Stimulated activated CD4-positive, alpha-beta T cell treated with anti-CD3 and anti-CD28 coated beads, Interleukin-15, amount 100 ng/mL, for 1 hour (primary cell): ENCODE measurements around the gene GPX4.

Experiments used
- DNase-seq, 2 donors: peaks; one replicate each; pipeline ENCODE4 v3.0.0-alpha.2; 2020; ENCODE audit warnings: low read depth in 1 of 2, low spot score in 1 of 2

GPX4 gene, protein sequence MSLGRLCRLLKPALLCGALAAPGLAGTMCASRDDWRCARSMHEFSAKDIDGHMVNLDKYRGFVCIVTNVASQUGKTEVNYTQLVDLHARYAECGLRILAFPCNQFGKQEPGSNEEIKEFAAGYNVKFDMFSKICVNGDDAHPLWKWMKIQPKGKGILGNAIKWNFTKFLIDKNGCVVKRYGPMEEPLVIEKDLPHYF

DNA sequence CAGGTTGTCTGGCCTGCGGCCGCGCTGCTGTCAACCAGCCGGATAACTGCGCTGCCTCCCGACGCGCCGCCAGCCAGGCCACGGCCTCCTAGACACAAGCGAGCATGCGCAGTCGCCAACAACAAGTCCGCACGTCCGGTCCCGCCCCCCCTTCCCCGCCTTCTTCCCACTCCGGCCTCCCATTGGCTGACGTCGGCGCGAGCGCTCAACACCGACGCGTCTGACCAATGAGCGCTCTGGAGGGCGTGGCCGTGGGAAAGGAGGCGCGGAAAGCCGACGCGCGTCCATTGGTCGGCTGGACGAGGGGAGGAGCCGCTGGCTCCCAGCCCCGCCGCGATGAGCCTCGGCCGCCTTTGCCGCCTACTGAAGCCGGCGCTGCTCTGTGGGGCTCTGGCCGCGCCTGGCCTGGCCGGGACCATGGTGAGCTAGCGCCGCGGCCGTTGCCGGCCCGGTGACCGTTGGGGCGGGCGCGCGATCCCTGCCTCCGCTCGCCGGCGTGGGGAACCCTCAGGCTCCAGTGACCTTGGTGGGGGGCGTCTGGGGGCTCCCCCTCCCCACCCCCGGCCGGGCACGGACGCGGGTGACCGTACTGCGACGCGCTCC, at the start of gene GPX4:
TSS of gene GPX4 (plus strand) at position 287 of the 603 bp plus-strand sequence. CDS start at position 337, 50 bp downstream.
- DNase-seq, result peak; percentile 97

DNA sequence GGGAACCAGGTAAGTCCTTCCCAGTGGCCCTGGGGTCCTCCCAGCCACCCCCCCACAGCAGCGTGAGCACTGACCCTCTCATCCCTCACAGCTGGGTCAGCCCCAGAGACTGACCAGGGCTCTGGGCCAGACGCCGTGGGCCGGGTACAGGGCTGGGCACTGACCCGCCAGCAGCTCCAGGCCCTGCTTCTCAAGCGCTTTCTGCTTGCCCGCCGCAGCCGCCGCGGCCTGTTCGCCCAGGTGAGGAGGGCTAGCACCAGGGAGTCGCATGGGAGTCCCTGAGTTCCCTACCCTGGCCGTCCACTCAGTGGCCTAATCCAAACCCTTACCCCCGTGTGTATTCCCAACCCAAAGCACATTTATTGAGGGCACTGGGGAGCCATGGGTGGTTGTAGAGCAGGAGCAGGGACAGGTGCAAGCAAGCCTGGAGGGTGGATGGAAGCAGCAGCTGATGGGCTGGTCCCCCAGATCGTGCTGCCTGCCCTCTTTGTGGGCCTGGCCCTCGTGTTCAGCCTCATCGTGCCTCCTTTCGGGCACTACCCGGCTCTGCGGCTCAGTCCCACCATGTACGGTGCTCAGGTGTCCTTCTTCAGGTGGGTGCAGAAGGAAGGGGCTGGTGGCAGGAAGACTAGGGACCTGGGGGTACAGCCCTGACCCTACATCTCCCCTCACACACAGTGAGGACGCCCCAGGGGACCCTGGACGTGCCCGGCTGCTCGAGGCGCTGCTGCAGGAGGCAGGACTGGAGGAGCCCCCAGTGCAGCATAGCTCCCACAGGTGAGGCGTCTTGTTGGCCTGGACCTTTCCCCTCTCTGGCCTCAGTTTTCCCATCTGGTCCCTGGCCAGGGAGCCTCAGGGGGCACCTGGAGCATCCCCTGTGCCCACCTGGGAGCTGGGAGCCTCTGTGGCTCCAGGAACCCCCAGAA, 49.4 kb upstream of the GPX4 start:
- no peak for DNase-seq

DNA sequence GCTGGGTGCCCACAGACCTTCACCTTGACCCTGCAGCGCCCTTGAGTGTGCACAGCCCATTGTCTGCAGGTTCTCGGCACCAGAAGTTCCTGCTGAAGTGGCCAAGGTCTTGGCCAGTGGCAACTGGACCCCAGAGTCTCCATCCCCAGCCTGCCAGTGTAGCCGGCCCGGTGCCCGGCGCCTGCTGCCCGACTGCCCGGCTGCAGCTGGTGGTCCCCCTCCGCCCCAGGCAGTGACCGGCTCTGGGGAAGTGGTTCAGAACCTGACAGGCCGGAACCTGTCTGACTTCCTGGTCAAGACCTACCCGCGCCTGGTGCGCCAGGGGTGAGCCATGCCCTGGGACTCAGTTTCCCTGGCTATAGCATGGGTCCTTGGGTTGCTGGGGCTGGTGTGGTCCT, 48.8 kb upstream of the GPX4 start:
- no peak for DNase-seq

DNA sequence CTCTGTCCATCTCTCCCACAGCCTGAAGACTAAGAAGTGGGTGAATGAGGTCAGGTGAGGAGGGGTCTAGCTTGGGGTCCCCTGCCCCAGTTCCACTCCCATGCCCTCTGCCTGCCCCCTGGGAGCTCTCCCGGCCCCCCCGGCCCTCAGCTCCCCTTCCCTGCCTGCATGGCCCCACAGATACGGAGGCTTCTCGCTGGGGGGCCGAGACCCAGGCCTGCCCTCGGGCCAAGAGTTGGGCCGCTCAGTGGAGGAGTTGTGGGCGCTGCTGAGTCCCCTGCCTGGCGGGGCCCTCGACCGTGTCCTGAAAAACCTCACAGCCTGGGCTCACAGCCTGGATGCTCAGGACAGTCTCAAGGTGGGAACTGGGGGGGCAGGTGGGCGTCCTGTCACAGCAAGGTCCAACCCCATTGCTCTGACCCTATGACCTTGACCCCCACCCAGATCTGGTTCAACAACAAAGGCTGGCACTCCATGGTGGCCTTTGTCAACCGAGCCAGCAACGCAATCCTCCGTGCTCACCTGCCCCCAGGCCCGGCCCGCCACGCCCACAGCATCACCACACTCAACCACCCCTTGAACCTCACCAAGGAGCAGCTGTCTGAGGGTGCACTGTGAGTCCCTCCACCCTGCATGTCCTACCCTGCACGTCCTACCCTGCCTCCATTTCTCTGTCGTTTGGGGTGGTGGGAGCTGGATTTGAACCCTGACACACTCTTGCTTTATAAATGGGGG, 47.7 kb upstream of the GPX4 start:
- no peak for DNase-seq

DNA sequence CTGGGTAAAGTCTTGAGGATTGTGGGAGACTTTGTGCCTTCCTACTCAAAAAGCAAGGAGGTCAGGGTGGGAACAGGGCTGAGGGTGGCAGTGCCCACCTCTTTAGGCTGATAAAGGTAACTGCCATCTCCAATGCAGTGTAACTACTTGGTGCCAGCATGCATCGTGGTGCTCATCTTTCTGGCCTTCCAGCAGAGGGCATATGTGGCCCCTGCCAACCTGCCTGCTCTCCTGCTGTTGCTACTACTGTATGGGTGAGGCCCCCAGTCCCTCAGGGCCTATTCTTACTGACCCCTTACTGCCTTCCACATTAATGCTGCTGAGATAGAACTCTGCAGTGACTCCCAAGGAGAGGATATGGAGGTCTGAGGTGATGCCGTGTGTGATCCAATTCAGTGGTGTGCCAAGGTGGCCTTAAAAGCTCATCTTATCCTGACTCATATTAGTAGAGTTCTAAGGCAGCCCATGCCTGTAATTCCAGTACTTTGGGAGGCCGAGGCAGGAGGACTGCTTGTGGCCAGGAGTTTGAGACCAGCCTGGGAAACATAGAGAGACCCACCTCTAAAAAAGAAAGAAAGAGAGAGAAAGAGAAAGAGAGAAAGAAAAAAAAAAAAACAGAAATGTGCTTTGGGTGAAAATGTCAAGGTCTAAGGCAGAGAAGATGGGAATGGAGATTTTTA, 46.5 kb upstream of the GPX4 start:
- no peak for DNase-seq

DNA sequence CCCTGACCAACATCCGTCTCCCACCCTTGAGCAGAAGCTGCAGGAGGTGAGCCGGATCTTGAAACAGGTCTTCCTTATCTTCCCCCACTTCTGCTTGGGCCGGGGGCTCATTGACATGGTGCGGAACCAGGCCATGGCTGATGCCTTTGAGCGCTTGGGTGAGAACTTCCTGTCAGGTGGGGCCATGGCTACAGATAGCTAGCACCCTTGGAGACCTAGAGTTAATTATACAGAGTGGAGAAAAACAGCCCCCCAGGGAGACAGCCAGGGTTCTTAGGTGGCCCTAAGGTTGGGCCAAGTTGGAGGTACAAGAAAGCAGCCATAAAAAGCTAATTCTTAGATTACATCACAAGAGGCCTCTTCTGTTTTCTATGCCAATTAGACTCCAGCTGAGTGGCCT, 45.7 kb upstream of the GPX4 start:
- DNase-seq, result no peak

DNA sequence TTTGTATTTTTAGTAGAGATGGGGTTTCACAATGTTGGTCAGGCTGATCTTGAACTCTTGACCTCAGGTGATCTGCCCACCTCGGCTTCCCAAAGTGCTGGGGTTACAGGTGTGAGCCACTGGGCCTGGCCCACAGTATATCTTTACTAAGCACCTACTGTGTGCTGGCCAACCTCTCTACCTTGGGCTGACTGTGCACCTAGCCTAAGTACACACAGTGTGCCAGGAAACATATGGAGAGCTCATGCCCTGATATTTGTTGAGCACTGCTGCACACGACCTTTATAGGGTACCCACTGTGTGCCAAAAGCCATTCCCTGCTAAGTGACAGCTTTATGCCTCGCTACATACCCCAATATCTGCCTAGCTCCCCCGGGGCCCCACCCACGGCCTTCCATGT, 43.1 kb upstream of the GPX4 start:
- DNase-seq, result no peak

DNA sequence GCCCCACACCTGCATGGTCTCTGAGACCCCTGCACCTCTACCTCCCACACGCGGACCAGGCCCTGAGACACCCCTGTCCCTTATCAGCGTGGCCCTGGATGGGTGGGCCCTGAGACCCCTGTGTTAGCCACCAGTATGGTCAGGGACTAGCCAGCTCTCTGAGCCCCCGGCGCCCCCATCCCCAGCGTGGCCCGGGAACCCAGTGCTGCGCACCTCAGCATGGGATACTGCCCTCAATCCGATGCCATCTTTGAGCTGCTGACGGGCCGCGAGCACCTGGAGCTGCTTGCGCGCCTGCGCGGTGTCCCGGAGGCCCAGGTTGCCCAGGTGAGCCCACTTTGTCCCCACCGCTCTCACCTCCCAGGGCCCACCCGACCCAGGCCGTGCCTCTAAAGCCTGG, 41.8 kb upstream of the GPX4 start:
- no peak for DNase-seq

DNA sequence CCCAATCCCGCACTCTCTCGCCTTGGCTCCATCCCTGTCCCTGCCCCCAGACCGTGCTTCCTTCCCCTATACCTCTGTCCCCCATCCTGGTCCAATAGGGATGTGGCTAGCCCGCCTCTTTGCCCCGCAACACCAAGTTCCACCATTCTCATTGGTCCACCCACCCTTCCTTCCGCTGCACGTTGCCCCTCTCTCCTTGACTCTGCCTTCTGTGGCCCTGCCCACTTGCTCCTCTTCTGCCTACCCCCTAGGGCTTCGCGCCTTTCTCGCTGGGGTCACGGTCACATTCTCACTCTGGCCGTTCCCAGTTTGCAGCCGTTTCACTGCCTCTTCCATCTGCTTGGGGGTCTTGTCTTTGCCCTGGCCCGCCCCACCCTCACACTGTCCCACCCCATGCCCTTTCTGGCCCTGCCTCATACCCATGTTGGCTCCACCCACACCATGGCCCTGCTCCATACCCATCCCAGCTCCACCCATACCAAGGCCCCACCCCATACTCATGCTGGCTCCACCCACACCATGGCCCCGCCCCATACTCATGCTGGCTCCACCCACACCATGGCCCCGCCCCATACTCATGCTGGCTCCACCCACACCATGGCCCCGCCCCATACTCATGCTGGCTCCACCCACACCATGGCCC, 41.3 kb upstream of the GPX4 start:
- no peak for DNase-seq

DNA sequence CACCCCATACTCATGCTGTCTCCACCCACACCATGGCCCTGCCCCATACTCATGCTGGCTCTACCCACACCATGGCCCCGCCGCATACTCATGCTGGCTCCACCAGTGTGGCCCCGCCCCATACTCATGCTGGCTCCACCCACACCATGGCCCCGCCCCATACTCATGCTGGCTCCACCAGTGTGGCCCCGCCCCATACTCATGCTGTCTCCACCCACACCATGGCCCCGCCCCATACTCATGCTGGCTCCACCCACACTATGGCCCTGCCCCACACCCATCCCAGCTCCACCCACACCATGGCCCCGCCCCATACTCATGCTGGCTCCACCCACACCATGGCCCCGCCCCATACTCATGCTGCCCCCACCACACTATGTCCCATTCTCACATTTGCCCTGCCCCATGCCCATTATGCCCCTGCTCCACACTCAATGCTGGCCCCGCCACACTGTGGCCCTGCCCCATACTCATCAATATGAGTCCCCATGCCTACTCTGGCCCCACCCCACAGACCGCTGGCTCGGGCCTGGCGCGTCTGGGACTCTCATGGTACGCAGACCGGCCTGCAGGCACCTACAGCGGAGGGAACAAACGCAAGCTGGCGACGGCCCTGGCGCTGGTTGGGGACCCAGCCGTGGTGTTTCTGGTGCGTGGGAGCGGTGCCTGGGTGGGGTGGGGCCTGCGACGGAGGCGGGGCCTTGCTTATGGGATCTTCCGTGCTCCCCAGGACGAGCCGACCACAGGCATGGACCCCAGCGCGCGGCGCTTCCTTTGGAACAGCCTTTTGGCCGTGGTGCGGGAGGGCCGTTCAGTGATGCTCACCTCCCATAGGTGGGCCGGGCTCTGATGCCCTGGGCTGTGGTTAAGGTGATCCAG, 40.5 kb upstream of the GPX4 start:
- DNase-seq, result peak in 1 of 2 donors; percentile 43

DNA sequence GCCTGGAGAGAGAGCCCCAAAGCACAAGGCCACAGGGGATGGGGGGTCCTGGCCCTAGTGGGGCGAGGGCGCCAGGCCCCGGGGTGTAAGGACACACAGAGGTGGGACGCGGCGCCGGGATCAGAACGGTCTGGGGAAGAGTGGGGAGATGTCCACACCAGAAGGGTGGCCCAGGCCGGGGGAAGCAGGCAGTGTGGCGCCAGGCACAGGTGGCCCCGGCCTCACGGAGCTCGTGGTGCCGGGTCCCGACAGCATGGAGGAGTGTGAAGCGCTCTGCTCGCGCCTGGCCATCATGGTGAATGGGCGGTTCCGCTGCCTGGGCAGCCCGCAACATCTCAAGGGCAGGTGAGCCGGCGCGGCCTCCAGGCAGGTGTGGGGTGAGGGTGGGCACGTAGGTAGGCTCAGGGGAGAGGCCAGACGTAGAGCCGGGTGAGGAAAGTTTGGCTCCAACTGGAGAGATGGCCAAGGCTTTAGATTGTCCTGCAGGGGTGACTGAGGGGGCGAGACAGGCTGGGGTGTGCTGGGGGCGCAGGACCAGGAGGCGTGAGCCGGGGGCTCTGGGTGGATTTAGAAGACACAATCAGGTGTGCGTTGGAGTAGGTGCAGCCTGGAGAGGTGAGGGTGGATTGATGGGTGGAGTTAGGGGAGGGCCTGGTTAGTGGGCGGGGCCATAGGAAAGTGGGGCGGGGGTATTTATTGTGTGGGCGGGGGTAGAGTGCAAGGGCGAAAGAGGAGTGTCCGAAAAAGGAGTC, 39.7 kb upstream of the GPX4 start:
- no peak for DNase-seq

DNA sequence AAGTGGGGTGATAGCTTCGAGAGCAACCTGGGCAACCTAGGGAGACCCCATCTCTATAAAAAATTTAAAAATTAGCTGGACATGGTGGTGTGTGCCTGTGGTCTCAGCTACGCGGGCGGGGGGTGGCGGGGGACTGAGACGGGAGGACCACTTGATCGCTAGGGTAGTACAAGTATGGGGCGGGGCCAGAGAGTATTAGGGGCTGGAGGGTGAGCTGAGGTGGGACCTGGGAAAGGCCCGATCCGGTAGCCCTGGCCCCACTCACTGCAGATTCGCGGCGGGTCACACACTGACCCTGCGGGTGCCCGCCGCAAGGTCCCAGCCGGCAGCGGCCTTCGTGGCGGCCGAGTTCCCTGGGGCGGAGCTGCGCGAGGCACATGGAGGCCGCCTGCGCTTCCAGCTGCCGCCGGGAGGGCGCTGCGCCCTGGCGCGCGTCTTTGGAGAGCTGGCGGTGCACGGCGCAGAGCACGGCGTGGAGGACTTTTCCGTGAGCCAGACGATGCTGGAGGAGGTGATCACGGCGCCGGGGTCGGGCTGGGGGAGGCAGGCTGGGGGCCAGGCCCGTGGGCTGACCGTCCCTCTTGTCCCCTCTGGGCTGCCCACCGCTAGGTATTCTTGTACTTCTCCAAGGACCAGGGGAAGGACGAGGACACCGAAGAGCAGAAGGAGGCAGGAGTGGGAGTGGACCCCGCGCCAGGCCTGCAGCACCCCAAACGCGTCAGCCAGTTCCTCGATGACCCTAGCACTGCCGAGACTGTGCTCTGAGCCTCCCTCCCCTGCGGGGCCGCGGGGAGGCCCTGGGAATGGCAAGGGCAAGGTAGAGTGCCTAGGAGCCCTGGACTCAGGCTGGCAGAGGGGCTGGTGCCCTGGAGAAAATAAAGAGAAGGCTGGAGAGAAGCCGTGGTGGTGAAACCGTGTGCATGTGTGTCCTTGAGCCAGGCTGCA, 38.9 kb upstream of the GPX4 start:
- DNase-seq, result peak; percentile 55 to 72

DNA sequence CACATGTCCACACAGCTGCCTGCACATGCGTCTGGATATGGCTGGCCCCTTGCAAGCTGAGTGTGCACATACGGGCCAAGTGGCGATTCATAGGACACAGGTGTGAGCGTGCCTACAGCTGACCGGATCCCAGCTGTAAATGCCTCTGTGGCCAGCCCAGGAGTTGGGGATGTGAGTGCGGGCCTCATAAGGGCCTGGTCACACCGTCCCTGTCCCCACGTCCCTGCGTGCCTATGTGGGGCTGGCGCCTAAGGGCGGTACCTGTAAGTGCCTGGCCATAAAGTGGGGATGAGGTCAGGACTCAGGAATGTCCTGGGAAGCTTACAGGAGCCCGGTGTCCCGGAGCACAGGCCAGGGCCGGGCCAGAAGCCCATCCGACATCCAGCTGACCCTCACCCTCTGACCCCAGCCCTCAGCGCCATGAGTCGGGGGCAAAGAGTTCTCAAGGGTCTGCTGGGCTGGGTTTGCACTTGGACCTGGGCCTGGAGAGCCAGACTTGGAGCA, 38.1 kb upstream of the GPX4 start:
- DNase-seq, result no peak

DNA sequence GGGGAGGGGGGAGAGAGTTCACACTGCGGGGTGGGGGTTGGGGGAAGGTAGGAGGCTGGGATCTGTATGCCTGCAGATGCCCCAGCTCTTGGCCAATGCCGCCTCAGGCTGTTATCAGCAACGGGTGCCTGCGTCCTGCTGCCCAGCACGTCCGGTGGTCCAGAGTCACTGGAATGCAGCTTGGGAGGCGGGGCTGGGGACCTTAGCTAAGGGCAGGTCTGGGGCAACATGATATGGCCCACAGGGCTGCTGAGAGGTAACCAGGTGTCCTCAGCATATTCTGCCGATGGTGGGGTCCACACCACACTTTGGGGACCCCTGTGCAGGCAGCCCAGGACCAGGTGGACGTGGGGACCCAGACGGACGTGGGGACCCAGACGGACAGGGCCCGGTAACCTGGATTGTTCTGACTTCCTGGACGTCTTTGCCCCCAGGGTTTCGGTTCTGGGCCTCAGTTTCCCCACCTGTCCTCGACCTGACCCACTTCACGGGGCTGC, 37.5 kb upstream of the GPX4 start:
- no peak for DNase-seq

DNA sequence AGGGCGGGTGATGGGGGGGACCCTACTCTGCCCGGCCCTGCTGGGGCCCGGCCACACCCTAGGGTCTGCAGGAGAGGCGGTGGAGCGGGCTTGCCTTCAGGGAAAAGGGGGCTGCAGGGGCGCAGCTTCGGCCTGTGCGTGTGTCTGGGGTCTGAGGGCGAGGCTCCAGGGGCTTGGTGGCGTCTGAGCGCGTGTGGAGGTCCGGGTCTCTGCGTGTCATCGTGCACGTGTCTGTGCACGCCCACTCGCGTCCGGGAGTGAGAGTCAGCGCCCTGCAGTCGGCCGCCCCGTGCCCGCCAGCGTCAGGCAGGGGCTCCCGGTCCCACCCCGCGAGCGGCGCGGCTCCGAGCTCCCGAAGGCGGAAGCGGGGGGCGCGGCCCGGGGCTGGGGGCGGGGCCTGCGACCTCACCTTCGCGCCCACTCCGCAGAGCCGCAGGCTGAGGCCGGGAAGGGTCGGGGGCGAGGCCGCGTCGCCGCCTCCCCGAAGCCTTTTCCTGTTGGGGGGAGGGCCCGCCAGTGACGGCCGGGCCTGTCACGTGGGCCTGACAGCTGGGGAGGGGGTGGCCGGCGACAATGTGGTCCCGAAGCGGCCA, 37.0 kb upstream of the GPX4 start, which contains the start of gene ARHGAP45:
TSS of gene ARHGAP45 (plus strand) at position 420 of the 593 bp plus-strand sequence. CDS start 239 bp downstream, outside the sequence.
- peak; percentile 62 to 78 for DNase-seq

DNA sequence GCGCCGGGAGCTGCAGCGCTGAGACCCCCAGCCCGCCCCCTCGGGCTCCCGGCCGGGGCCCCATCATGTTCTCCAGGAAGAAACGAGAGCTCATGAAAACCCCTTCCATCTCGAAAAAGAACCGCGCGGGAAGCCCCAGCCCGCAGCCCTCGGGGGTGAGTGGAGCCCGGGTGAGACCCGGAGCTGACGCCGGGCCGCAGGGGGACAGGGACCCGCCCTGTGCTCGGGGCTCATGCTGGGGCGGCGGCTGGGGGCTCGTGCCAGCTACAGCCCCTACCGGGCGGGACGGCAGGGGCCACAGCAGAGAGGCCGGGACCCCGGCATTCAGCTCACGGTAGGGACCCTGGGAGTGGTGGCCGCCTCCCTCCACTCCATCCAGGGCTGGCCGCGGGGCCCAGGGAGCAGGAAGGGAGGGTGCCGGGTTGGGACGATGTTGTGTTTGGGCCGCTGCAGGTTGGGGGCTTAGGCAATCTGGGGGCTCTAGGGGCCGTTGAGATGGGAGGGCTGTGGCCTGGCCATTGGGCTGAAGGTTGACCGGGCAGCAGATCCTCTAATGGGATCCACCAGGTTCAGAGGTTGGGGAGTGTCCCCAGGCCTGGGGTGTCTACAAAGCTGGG, 36.3 kb upstream of the GPX4 start:
- DNase-seq, result peak in 1 of 2 donors; percentile 52
